Astrocyte (in vitro differentiated cells and primary cell): ENCODE results near the gene TSNAX. TPM values are rescaled to one million over a fixed set of nuclear protein-coding genes. Genes with fewer than 3 reads are reported as not detected.

Experiments used
- DNase-seq: peaks from one replicate; pipeline ENCODE4 v3.0.0-alpha.2; 2010; ENCODE audit warnings: low read depth
- FAIRE-seq: peaks from 2 replicates; lab custom pipeline; 2011; peaks lifted over from hg19 to GRCh38; lab: Jason Lieb, UNC
- H2AFZ ChIP-seq: 2 replicates; pipeline ENCODE4 v1.6.0; 2012; ENCODE audit warnings: low read depth, low read length, inconsistent platforms
- H3K27ac ChIP-seq: 2 replicates; pipeline ENCODE4 v1.5.1; 2011; ENCODE audit warnings: low read depth, low read length, inconsistent platforms
- H3K27me3 ChIP-seq: 2 replicates; pipeline ENCODE4 v1.6.0; 2011; ENCODE audit warnings: low read length, inconsistent platforms; ENCODE audit not compliant: insufficient read depth
- H3K36me3 ChIP-seq: 2 replicates; pipeline ENCODE4 v1.5.1; 2011; ENCODE audit warnings: low read length, inconsistent platforms; ENCODE audit not compliant: insufficient read depth
- H3K4me1 ChIP-seq: 2 replicates; pipeline ENCODE4 v1.5.1; 2011; ENCODE audit warnings: low read length, inconsistent platforms; ENCODE audit not compliant: insufficient read depth
- H3K4me2 ChIP-seq: 2 replicates; pipeline ENCODE4 v1.6.0; 2012; ENCODE audit warnings: low read length, inconsistent platforms
- H3K4me3 ChIP-seq: 2 replicates; pipeline ENCODE4 v1.5.1; 2011; ENCODE audit warnings: low read depth, mild to moderate bottlenecking, low read length, inconsistent platforms; ENCODE audit not compliant: insufficient read depth
- H3K79me2 ChIP-seq: 2 replicates; pipeline ENCODE4 v1.6.0; 2012; ENCODE audit warnings: mild to moderate bottlenecking, low read length, inconsistent platforms; ENCODE audit not compliant: insufficient read depth
- H3K9ac ChIP-seq: 2 replicates; pipeline ENCODE4 v1.6.0; 2012; ENCODE audit warnings: mild to moderate bottlenecking, low read length, inconsistent platforms
- H3K9me3 ChIP-seq: 2 replicates; pipeline ENCODE4 v1.5.1; 2012; ENCODE audit warnings: low read depth, mild to moderate bottlenecking, low read length, inconsistent platforms; ENCODE audit not compliant: insufficient read depth
- H4K20me1 ChIP-seq: 2 replicates; pipeline ENCODE4 v1.6.0; 2012; ENCODE audit warnings: low read length, inconsistent platforms; ENCODE audit not compliant: insufficient read depth
- H3K27ac Mint-ChIP-seq: one replicate; pipeline ENCODE4 v1.8.0; 2021; ENCODE audit warnings: mild to moderate bottlenecking, mixed read lengths; ENCODE audit not compliant: unreplicated experiment
- H3K27me3 Mint-ChIP-seq: one replicate; pipeline ENCODE4 v1.8.0; 2021; ENCODE audit warnings: low read depth, mixed read lengths; ENCODE audit not compliant: unreplicated experiment
- H3K36me3 Mint-ChIP-seq: one replicate; pipeline ENCODE4 v1.8.0; 2021; ENCODE audit warnings: low read depth, mixed read lengths; ENCODE audit not compliant: unreplicated experiment
- H3K4me1 Mint-ChIP-seq: one replicate; pipeline ENCODE4 v1.8.0; 2021; ENCODE audit warnings: low read depth, mixed read lengths; ENCODE audit not compliant: unreplicated experiment
- H3K4me3 Mint-ChIP-seq: one replicate; pipeline ENCODE4 v1.8.0; 2021; ENCODE audit warnings: mild to moderate bottlenecking, moderate library complexity, mixed read lengths; ENCODE audit not compliant: unreplicated experiment
- H3K9me3 Mint-ChIP-seq: one replicate; pipeline ENCODE4 v1.8.0; 2021; ENCODE audit warnings: mild to moderate bottlenecking, mixed read lengths; ENCODE audit not compliant: unreplicated experiment
- CTCF ChIP-seq: IDR thresholded peaks from 2 replicates; pipeline ENCODE4 v1.5.1; 2011; ENCODE audit warnings: low read depth, mild to moderate bottlenecking, inconsistent platforms, low read length, moderate library complexity; ENCODE audit not compliant: insufficient read depth
- EZH2 ChIP-seq: IDR thresholded peaks from 2 replicates; pipeline ENCODE4 v1.6.1; 2012; ENCODE audit warnings: mild to moderate bottlenecking, low read length, inconsistent platforms; ENCODE audit not compliant: insufficient read depth
- total RNA-seq: library from RNA; stranded (reverse); gene quantifications from 2 replicates; pipeline ENCODE4 v1.2.1, GENCODE V29; 2021

TSNAX gene
- total RNA-seq, 1 donor from 2014 or later: 43.5 TPM

GRCh38 chr1:231611111-231611510 is 82.6 kb downstream of the TSNAX start:
- Histone ChIP-seq H3K27me3 (peaks cover 8% of the 10 kb centered on the region), H3K36me3 (no peaks in the 10 kb centered on the region), H3K9me3 (no peaks in the 10 kb centered on the region), H3K27ac (no peak overlapping the region), H3K79me2 (no peaks in the 10 kb centered on the region), H4K20me1 (no peaks in the 10 kb centered on the region), H3K9ac (no peak overlapping the region), H3K4me1 (no peaks in the 10 kb centered on the region), H3K4me2 (no peak overlapping the region), H3K4me3 (no peak overlapping the region), H2AFZ (no peak overlapping the region)
- no peak overlapping the region for H3K27ac Mint-ChIP-seq
- DNase-seq: no peak
- H3K4me1 Mint-ChIP-seq: peaks cover 6% of the 10 kb centered on the region
- peaks cover 9% of the 10 kb centered on the region for H3K9me3 Mint-ChIP-seq
- H3K27me3 Mint-ChIP-seq: peaks cover 37% of the 10 kb centered on the region
- peaks cover 1% of the 10 kb centered on the region for H3K36me3 Mint-ChIP-seq
- no peak for TF ChIP-seq EZH2
- H3K4me3 Mint-ChIP-seq: no peak overlapping the region
- FAIRE-seq: no peak

- H3K4me3 Mint-ChIP-seq: no peak overlapping the region
Observed at GRCh38 chr1:231611851-231612250, 83.4 kb downstream of the TSNAX start.

DNA sequence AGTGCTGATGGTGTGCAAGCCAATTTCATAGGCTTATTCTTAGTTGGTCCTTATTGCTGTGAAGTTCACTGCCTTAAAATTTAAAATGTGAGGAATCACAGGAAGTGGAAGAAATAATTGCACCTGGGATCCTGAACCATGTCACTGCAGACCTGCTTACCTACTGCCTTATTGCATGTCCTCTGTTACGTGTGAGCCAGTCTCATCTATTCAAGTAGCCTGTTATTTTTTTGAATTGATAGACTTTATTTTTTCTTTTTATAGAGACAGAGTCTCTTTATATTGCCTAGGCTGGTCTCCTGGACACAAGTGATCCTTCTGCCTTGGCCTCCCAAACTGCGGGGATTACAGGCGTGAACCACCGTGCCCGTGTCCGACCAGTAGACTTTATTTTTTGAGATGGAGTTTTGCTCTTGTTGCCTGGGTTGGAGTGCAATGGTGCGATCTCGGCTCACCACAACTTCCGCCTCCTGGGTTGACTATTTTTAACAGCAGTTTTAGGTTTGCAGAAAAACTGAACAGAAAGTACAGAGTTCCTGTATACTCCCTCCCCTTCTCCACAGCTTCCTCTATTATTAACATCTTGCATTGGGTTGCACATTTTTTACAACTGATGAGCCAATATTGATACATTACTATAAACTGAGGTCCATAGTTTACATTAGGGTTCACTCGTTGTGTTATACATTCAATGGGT is 84.1 kb downstream of the TSNAX start:
- Histone ChIP-seq H3K27ac (no peak overlapping the region), H4K20me1 (no peaks in the 10 kb centered on the region), H3K4me1 (no peaks in the 10 kb centered on the region), H3K27me3 (peaks cover 12% of the 10 kb centered on the region), H3K4me3 (no peak overlapping the region), H3K4me2 (no peak overlapping the region), H2AFZ (no peak overlapping the region), H3K9ac (no peak overlapping the region), H3K36me3 (no peaks in the 10 kb centered on the region), H3K9me3 (no peaks in the 10 kb centered on the region), H3K79me2 (no peaks in the 10 kb centered on the region)
- Mint-ChIP-seq H3K4me3 (no peak overlapping the region), H3K36me3 (peaks cover 1% of the 10 kb centered on the region), H3K27ac (no peak overlapping the region), H3K4me1 (no peaks in the 10 kb centered on the region), H3K27me3 (peaks cover 42% of the 10 kb centered on the region), H3K9me3 (peaks cover 9% of the 10 kb centered on the region)
- DNase-seq: no peak
- no peak for FAIRE-seq
- no peak for TF ChIP-seq CTCF
- TF ChIP-seq EZH2: no peak

More at GRCh38 chr1:231611851-231612250, 83.4 kb downstream of the TSNAX start:
- H3K9me3 Mint-ChIP-seq: peaks cover 9% of the 10 kb centered on the region
- Histone ChIP-seq H3K27me3 (peaks cover 12% of the 10 kb centered on the region), H3K36me3 (no peaks in the 10 kb centered on the region), H3K27ac (no peak overlapping the region), H3K9ac (no peak overlapping the region), H2AFZ (no peak overlapping the region), H4K20me1 (no peaks in the 10 kb centered on the region), H3K4me1 (no peaks in the 10 kb centered on the region), H3K4me3 (no peak overlapping the region), H3K9me3 (no peaks in the 10 kb centered on the region), H3K79me2 (no peaks in the 10 kb centered on the region), H3K4me2 (no peak overlapping the region)
- peaks cover 1% of the 10 kb centered on the region for H3K4me1 Mint-ChIP-seq
- no peak for FAIRE-seq
- no peak for DNase-seq
- TF ChIP-seq EZH2 (no peak), CTCF (no peak)
- peaks cover 39% of the 10 kb centered on the region for H3K27me3 Mint-ChIP-seq
- H3K27ac Mint-ChIP-seq: no peak overlapping the region
- H3K36me3 Mint-ChIP-seq: peaks cover 1% of the 10 kb centered on the region
